A549 treated with GW870086 at 1 μM for 4 hours (cell line): ENCODE measurements around the gene ZSCAN16. TPM values are rescaled to one million over a fixed set of nuclear protein-coding genes. Genes with fewer than 3 reads are reported as not detected.

ENCODE experiments used
- total RNA-seq: library from RNA; stranded (reverse); fragments of 200-300 nt; extraction: Qiagen RNA extraction; gene quantifications from 5 replicates; pipeline ENCODE4 v1.2.3, GENCODE V29; 2022; ENCODE audit warnings: low read depth

ZSCAN16 gene
- 4.0 to 5.8 TPM (median 4.5 TPM) in 5 replicates for total RNA-seq

GRCh38 chr6:28124350-28124970, at the start of gene ZSCAN16:
TSS of gene ZSCAN16 (plus strand) at chr6:28124609. CDS start at chr6:28125444, 835 bp downstream.

GRCh38 chr6:28080381-28080630, 44.1 kb upstream of the ZSCAN16 start, which contains the start of gene ZNF165:
TSS of gene ZNF165 (plus strand) at chr6:28080568. CDS start at chr6:28085481, 4,913 bp downstream.

GRCh38 chr6:28141500-28142329, 17.3 kb downstream of the ZSCAN16 start, which contains the start of gene ZKSCAN8:
TSS of gene ZKSCAN8 (plus strand) at chr6:28141883. CDS start at chr6:28148408, 6,525 bp downstream.

Other genes starting within 250 kb of the ZSCAN16 start
- gene OR2B2, start 212.2 kb upstream of the ZSCAN16 start, total RNA-seq = not detected in 5 replicates
- 0.14 to 0.32 TPM (median 0.18 TPM) in 3 of 5 replicates, not detected in the others for gene OR2B6, start 167.4 kb upstream of the ZSCAN16 start, total RNA-seq
- 0.67 to 0.97 TPM (median 0.90 TPM) in 5 replicates for gene ZNF165, start 44.0 kb upstream of the ZSCAN16 start, total RNA-seq
- gene ZKSCAN8, start 17.3 kb downstream of the ZSCAN16 start, total RNA-seq = 2.7 to 5.8 TPM (median 5.4 TPM) in 5 replicates
- 6.0 to 9.8 TPM (median 7.7 TPM) in 5 replicates for gene ZSCAN9, start 100.7 kb downstream of the ZSCAN16 start, total RNA-seq
- gene ZKSCAN4, start 127.7 kb downstream of the ZSCAN16 start, total RNA-seq = 2.3 to 3.0 TPM (median 2.6 TPM) in 5 replicates
- gene NKAPL, start 134.7 kb downstream of the ZSCAN16 start, total RNA-seq = not detected in 5 replicates
- 4.0 to 6.0 TPM (median 5.7 TPM) in 5 replicates for gene ZSCAN26, start 142.5 kb downstream of the ZSCAN16 start, total RNA-seq
- gene PGBD1, start 157.0 kb downstream of the ZSCAN16 start, total RNA-seq = 4.6 to 5.1 TPM (median 5.0 TPM) in 5 replicates
- gene ZSCAN31, start 211.5 kb downstream of the ZSCAN16 start, total RNA-seq = 1.6 to 2.5 TPM (median 2.0 TPM) in 5 replicates
- gene ZKSCAN3, start 225.3 kb downstream of the ZSCAN16 start, total RNA-seq = 1.4 to 2.1 TPM (median 2.1 TPM) in 5 replicates